Neural crest cell (in vitro differentiated cells): ENCODE results near the gene TBC1D16. TPM values are rescaled to one million over a fixed set of nuclear protein-coding genes. Genes with fewer than 3 reads are reported as not detected.

Experiments used
- DNase-seq: peaks from one replicate; pipeline ENCODE4 v3.0.0; 2021; ENCODE audit warnings: low read depth, mixed read lengths, low spot score
- H3K27ac Mint-ChIP-seq: one replicate; pipeline ENCODE4 v1.8.0; 2021; ENCODE audit warnings: mild to moderate bottlenecking, mixed read lengths; ENCODE audit not compliant: unreplicated experiment
- H3K27me3 Mint-ChIP-seq: 2 replicates; pipeline ENCODE4 v1.8.0; 2021; ENCODE audit warnings: low read depth, mild to moderate bottlenecking, mixed read lengths
- H3K36me3 Mint-ChIP-seq: 2 replicates; pipeline ENCODE4 v1.8.0; 2021; ENCODE audit warnings: low read depth, mild to moderate bottlenecking, mixed read lengths
- H3K4me1 Mint-ChIP-seq: 2 replicates; pipeline ENCODE4 v1.8.0; 2021; ENCODE audit warnings: mixed read lengths
- H3K4me3 Mint-ChIP-seq: one replicate; pipeline ENCODE4 v1.8.0; 2021; ENCODE audit warnings: mild to moderate bottlenecking, mixed read lengths
- H3K9me3 Mint-ChIP-seq: 2 replicates; pipeline ENCODE4 v1.8.0; 2021; ENCODE audit warnings: mixed read lengths
- CTCF ChIP-seq: fragments of 200-600 bp; sonication (generic); conservative IDR thresholded peaks from 2 replicates; pipeline ENCODE4 v1.5.0; 2021; ENCODE audit warnings: antibody characterized with exemption, mild to moderate bottlenecking
- total RNA-seq: library from RNA; stranded (reverse); gene quantifications from 2 replicates; pipeline ENCODE4 v1.2.1, GENCODE V29; 2021

The TBC1D16 gene
- total RNA-seq, 1 donor from 2014 or later: 96.2 TPM

GRCh38 chr17:79985361-79985942 lies 50.2 kb downstream of the TBC1D16 start:
- peaks cover 46% of the 10 kb centered on the region for H3K4me1 Mint-ChIP-seq
- no peak overlapping the region for H3K27ac Mint-ChIP-seq
- no peak for DNase-seq
- no peaks in the 10 kb centered on the region for H3K9me3 Mint-ChIP-seq
- no peak overlapping the region for H3K4me3 Mint-ChIP-seq
- H3K27me3 Mint-ChIP-seq: no peaks in the 10 kb centered on the region
- no peak for TF ChIP-seq CTCF
- no peaks in the 10 kb centered on the region for H3K36me3 Mint-ChIP-seq

- Mint-ChIP-seq H3K27me3 (no peaks in the 10 kb centered on the region), H3K9me3 (no peaks in the 10 kb centered on the region), H3K27ac (peak overlapping the region; percentile 75), H3K36me3 (no peaks in the 10 kb centered on the region), H3K4me1 (peaks cover 44% of the 10 kb centered on the region), H3K4me3 (no peak overlapping the region)
- DNase-seq: no peak
- no peak for TF ChIP-seq CTCF
Measured at GRCh38 chr17:79984877-79985276, 50.8 kb downstream of the TBC1D16 start.

GRCh38 chr17:79984045-79984840 lies 51.4 kb downstream of the TBC1D16 start:
- H3K9me3 Mint-ChIP-seq: no peaks in the 10 kb centered on the region
- H3K27me3 Mint-ChIP-seq: no peaks in the 10 kb centered on the region
- no peak for DNase-seq
- H3K4me3 Mint-ChIP-seq: no peak overlapping the region
- H3K27ac Mint-ChIP-seq: no peak overlapping the region
- peaks cover 41% of the 10 kb centered on the region for H3K4me1 Mint-ChIP-seq
- TF ChIP-seq CTCF: no peak
- no peaks in the 10 kb centered on the region for H3K36me3 Mint-ChIP-seq

GRCh38 chr17:79983456-79983855 lies 52.2 kb downstream of the TBC1D16 start:
- H3K36me3 Mint-ChIP-seq: no peaks in the 10 kb centered on the region
- DNase-seq: no peak
- no peak overlapping the region for H3K27ac Mint-ChIP-seq
- no peak overlapping the region for H3K4me3 Mint-ChIP-seq
- H3K27me3 Mint-ChIP-seq: no peaks in the 10 kb centered on the region
- no peak for TF ChIP-seq CTCF
- H3K4me1 Mint-ChIP-seq: peaks cover 35% of the 10 kb centered on the region
- H3K9me3 Mint-ChIP-seq: no peaks in the 10 kb centered on the region

- no peak overlapping the region for H3K27ac Mint-ChIP-seq
- H3K4me3 Mint-ChIP-seq: no peak overlapping the region
- peaks cover 31% of the 10 kb centered on the region for H3K4me1 Mint-ChIP-seq
- no peaks in the 10 kb centered on the region for H3K27me3 Mint-ChIP-seq
- DNase-seq: no peak
- no peaks in the 10 kb centered on the region for H3K36me3 Mint-ChIP-seq
- TF ChIP-seq CTCF: no peak
- no peaks in the 10 kb centered on the region for H3K9me3 Mint-ChIP-seq
Measured at GRCh38 chr17:79982986-79983385, 52.7 kb downstream of the TBC1D16 start.
